ENCODE measurements around the gene CCDC149. TPM values are rescaled to one million over a fixed set of nuclear protein-coding genes. Genes with fewer than 3 reads are reported as not detected.

CCDC149 gene
- total RNA-seq, 2 experiments from 2014 or later = 0.25 to 0.69 TPM

DNA sequence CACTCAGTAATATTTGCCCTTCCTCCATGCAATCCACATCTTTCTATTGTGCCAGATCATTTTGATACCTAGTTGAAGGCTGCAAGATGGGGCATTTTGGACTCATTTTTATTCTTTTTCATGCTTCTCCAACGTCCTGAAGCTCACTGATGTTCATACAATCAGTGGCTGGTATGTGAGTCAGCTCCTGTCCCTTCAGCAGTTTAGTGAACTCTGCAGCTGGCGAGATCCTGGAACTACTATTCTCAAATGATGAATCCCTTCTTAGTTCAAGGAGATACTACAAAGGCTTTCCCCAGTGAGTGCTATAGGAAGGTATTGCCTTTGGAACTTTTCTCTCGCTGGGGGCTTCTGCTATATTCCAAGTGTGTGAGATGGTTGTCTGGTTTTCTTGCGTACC lies 9.6 kb upstream of the CCDC149 start:
- ATAC-seq (ENCODE audit: poor library complexity) (no peak), DNase-seq (no peak)
- Mint-ChIP-seq H3K36me3 (ENCODE audit: low read depth) (no peaks in the 10 kb centered on the region), H3K27ac (no peak overlapping the region), H3K27me3 (peaks cover 21% of the 10 kb centered on the region), H3K9me3 (peaks cover 10% of the 10 kb centered on the region), H3K4me1 (ENCODE audit: low read depth) (no peaks in the 10 kb centered on the region), H3K4me3 (no peak overlapping the region)
- Histone ChIP-seq H3K9me3 (ENCODE audit: control insufficient read depth in 1 of 2, insufficient read depth in 1 of 2, low read length in 2 of 2) (peaks cover 8% of the 10 kb centered on the region in 2 experiments), H3K36me3 (ENCODE audit: insufficient read depth, low read length) (no peaks in the 10 kb centered on the region), H3K27ac (ENCODE audit: low read depth in 1 of 2, low read length in 2 of 2) (no peak overlapping the region), H3K4me1 (ENCODE audit: insufficient read depth, low read length) (no peaks in the 10 kb centered on the region), H3K4me3 (ENCODE audit: low read length) (no peak overlapping the region), H3K27me3 (ENCODE audit: control insufficient read depth in 1 of 2, insufficient read depth in 2 of 2, low read length in 2 of 2) (no peaks in the 10 kb centered on the region)
- intact Hi-C loops (cut with DNase I, micrococcal nuclease) = no loop called here
- ChIA-PET POLR2A (no interaction called here), CTCF (no interaction called here)
- TF ChIP-seq, protein P1, sequence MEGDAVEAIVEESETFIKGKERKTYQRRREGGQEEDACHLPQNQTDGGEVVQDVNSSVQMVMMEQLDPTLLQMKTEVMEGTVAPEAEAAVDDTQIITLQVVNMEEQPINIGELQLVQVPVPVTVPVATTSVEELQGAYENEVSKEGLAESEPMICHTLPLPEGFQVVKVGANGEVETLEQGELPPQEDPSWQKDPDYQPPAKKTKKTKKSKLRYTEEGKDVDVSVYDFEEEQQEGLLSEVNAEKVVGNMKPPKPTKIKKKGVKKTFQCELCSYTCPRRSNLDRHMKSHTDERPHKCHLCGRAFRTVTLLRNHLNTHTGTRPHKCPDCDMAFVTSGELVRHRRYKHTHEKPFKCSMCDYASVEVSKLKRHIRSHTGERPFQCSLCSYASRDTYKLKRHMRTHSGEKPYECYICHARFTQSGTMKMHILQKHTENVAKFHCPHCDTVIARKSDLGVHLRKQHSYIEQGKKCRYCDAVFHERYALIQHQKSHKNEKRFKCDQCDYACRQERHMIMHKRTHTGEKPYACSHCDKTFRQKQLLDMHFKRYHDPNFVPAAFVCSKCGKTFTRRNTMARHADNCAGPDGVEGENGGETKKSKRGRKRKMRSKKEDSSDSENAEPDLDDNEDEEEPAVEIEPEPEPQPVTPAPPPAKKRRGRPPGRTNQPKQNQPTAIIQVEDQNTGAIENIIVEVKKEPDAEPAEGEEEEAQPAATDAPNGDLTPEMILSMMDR (IDR thresholded peaks at IDR 0.05) = no peak

DNA sequence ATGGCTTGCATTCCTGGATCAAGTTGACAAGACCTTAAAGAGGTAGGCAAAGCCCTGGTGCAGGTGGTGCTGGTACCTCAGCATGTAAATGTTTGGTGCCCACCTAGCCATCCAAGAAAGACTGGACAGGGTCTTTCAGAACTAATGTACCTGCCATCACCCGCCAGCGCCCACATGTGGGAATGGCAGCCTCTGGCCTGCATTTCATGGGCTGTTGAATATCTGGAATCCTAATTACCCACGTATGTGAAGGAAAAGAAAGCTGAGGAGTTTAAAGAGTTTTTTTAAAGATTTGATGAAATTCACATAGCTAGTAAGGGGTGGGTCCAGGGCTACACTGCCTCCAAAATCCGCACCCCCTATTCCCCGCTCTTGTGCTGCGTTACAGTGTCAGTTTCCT lies 8.6 kb upstream of the CCDC149 start:
- POLR2A ChIA-PET = no interaction called here
- Histone ChIP-seq H3K27ac (ENCODE audit: low read depth in 1 of 2, low read length in 2 of 2) (no peak overlapping the region), H3K36me3 (ENCODE audit: insufficient read depth, low read length) (no peaks in the 10 kb centered on the region), H3K9me3 (ENCODE audit: control insufficient read depth in 1 of 2, insufficient read depth in 1 of 2, low read length in 2 of 2) (peaks cover 8 to 15% of the 10 kb centered on the region in 2 experiments), H3K4me3 (ENCODE audit: low read length) (no peak overlapping the region), H3K4me1 (ENCODE audit: insufficient read depth, low read length) (no peaks in the 10 kb centered on the region), H3K27me3 (ENCODE audit: control insufficient read depth in 1 of 2, insufficient read depth in 2 of 2, low read length in 2 of 2) (no peaks in the 10 kb centered on the region)
- CTCF ChIA-PET = no interaction called here
- Mint-ChIP-seq H3K9me3 (peaks cover 10% of the 10 kb centered on the region), H3K4me1 (ENCODE audit: low read depth) (no peaks in the 10 kb centered on the region), H3K4me3 (no peak overlapping the region), H3K27ac (no peak overlapping the region), H3K36me3 (ENCODE audit: low read depth) (no peaks in the 10 kb centered on the region), H3K27me3 (peaks cover 24% of the 10 kb centered on the region)
- no peak for ATAC-seq (ENCODE audit: poor library complexity)
- TF ChIP-seq, protein P1 (IDR thresholded peaks at IDR 0.05) = no peak
- intact Hi-C loops (cut with DNase I, micrococcal nuclease) = no loop called here
- no peak for DNase-seq

DNA sequence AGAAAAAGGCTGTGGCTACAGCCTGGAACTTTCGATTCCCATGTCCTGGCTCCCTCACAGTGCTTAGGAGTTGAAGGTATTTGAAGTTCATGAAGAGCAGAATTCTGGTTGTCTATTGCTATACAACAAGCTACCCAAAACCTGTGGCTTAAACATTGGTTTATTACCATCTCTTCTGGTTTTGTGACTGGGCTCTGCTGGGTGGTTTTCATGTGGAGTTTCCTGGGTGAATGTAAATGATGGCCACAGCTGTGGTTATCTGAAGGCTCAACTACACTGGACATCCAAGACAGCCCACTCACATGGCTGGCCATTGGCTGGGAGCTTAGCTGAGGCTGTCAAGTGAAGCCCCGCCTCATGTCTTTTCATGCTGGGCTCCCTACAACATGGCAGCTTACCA lies 7.2 kb upstream of the CCDC149 start:
- no peak overlapping the region for H3K27ac ChIP-seq (ENCODE audit: low read depth in 1 of 2, low read length in 2 of 2)
- ChIA-PET CTCF (no interaction called here), POLR2A (no interaction called here)
- no peaks in the 10 kb centered on the region for H3K36me3 ChIP-seq (ENCODE audit: insufficient read depth, low read length)
- intact Hi-C loops (cut with DNase I, micrococcal nuclease) = no loop called here
- no peak for ATAC-seq (ENCODE audit: poor library complexity)
- no peaks in the 10 kb centered on the region for H3K4me1 Mint-ChIP-seq (ENCODE audit: low read depth)
- H3K9me3 Mint-ChIP-seq = peaks cover 10% of the 10 kb centered on the region
- no peak for DNase-seq
- no peaks in the 10 kb centered on the region for H3K36me3 Mint-ChIP-seq (ENCODE audit: low read depth)
- peaks cover 8 to 15% of the 10 kb centered on the region in 2 experiments for H3K9me3 ChIP-seq (ENCODE audit: control insufficient read depth in 1 of 2, insufficient read depth in 1 of 2, low read length in 2 of 2)
- H3K27ac Mint-ChIP-seq = no peak overlapping the region
- H3K4me3 Mint-ChIP-seq = no peak overlapping the region
- H3K4me3 ChIP-seq (ENCODE audit: low read length) = no peak overlapping the region
- peaks cover 0 to 4% of the 10 kb centered on the region in 2 experiments for H3K27me3 ChIP-seq (ENCODE audit: control insufficient read depth in 1 of 2, insufficient read depth in 2 of 2, low read length in 2 of 2)
- H3K4me1 ChIP-seq (ENCODE audit: insufficient read depth, low read length) = no peaks in the 10 kb centered on the region
- TF ChIP-seq, protein P1 (IDR thresholded peaks at IDR 0.05) = no peak
- peaks cover 34% of the 10 kb centered on the region for H3K27me3 Mint-ChIP-seq

All from CD4-positive, alpha-beta T cell (primary cell).